GM12892 (cell line): ENCODE measurements around the gene TNFSF4.

Source experiments
- POLR2A ChIP-seq: IDR thresholded peaks from 2 replicates; pipeline ENCODE4 v1.6.1; 2011; ENCODE audit warnings: low read depth, low read length, control low read depth
- POLR2AphosphoS5 ChIP-seq: IDR thresholded peaks from 2 replicates; pipeline ENCODE4 v1.6.1; 2011; ENCODE audit warnings: low read depth, low read length, control low read depth
- TAF1 ChIP-seq: IDR thresholded peaks from 2 replicates; pipeline ENCODE4 v1.6.1; 2011; ENCODE audit warnings: low read depth, mild to moderate bottlenecking, control low read depth, low read length, borderline replicate concordance

DNA sequence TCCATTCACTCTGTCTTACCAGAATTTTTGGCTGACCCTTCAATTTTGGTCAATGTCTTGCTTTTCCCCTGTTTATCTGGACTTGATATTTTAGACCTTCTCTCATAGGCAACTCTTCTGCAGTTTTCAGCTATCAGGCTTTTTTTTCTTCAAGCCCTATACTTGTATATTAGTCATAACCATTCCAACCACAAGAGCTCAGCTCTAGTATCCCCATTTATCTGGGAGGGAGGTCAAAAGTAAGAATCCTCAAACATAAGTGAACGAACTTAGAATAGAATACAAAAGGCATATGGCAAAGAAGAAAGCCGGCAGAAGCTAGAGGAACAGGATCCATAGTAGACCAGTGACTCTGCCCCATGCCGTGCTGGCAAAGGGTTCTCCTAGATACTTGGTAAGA is 45.9 kb upstream of the TNFSF4 start:
- TF ChIP-seq POLR2A (no peak), TAF1 (no peak), POLR2AphosphoS5 (no peak)
